GM21367 (cell line): ENCODE data around the gene GLP1R.

Source experiments
- ATAC-seq: cut with Tn5 transposase; IDR thresholded peaks from one replicate; pipeline ENCODE4 v1.9.1; 2021; ENCODE audit not compliant: unreplicated experiment

Gene GLP1R

GRCh38 chr6:39043776-39044175 is 4.8 kb upstream of the GLP1R start:
- ATAC-seq = no peak

GRCh38 chr6:39044181-39044580 is 4.4 kb upstream of the GLP1R start:
- no peak for ATAC-seq

DNA sequence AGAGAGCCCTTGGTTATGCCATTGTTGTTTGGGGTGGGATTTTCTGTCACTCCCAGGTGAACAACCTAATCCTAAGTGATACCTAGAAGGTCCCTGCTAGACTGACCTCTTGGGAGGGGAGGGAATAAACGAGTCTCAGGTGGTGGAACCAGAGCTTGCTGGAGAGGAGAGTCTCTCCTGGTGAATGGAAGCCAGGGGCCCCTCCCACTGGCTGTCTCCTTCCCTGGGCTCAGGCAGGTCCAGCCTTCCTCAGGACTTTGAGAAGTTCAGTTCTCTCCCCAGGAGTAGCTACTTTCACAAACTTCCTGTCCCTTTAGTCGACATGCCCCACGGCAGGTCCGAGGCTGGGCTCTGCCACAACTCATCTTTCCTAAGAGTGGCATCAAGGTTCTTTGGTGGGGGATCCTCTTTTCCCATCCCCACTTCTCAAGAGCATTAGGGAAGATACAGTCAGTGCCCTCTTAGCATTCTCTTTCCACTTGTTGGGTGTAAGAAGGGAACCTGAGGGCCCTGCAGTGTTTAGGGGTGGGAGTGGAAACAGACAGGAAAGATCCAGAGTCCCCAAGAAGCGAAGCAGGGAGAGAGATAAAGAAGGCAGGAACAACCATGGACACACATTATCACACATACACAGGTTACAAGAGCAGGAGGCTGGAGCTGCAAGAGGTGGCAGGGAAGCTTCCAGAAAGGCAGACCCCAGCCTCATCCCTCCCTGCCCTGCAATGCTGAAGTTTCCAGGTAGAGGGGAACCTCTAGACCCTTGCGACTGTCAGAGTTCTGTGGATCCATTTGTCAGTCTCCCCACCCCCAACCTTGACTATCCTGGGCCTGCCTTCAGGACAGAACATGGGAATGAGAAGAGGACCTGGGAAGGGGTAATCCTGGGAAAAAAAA is 900 bp upstream of the GLP1R start:
- no peak for ATAC-seq

GRCh38 chr6:39049575-39050283 is 1.1 kb downstream of the GLP1R start:
- ATAC-seq = no peak

- ATAC-seq = no peak
Measured at GRCh38 chr6:39050453-39051112, 2.0 kb downstream of the GLP1R start.

GRCh38 chr6:39051399-39052122 is 3.0 kb downstream of the GLP1R start:
- ATAC-seq = no peak

DNA sequence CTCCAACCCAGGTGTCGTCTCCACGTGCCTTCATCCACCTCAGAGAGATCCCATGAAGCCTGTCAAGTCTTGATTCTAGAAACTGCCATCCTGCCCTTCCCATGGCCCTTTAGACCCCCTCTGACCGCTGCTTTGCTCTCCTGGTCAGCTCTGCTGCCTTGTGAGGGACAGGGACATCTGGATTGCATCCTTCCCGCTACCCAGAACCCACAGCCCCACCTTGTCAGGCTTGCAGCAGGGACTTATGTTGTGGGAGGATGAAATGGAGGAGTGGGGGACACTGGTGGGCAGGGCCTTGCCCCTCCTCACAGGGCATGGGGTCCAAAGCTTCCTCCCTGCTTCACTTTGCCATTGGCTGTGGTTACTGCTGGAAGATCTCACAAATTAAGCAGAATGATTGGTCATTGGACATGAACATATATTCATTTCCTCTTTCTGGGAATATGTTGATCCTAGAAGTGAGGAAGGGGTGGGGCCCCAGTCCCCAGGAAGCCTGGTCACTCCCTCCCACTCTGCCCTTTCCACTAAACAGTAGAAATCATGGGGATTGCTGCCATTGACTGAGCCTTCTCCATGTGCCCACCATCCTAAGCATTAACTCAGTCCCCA is 4.5 kb downstream of the GLP1R start:
- no peak for ATAC-seq

- no peak for ATAC-seq
Measured at GRCh38 chr6:39053854-39054576, 5.4 kb downstream of the GLP1R start.

- no peak for ATAC-seq
Measured at GRCh38 chr6:39054577-39055142, 6.1 kb downstream of the GLP1R start.

GRCh38 chr6:39055661-39056060 is 7.1 kb downstream of the GLP1R start:
- no peak for ATAC-seq

GRCh38 chr6:39056191-39056590 is 7.6 kb downstream of the GLP1R start:
- ATAC-seq = no peak

DNA sequence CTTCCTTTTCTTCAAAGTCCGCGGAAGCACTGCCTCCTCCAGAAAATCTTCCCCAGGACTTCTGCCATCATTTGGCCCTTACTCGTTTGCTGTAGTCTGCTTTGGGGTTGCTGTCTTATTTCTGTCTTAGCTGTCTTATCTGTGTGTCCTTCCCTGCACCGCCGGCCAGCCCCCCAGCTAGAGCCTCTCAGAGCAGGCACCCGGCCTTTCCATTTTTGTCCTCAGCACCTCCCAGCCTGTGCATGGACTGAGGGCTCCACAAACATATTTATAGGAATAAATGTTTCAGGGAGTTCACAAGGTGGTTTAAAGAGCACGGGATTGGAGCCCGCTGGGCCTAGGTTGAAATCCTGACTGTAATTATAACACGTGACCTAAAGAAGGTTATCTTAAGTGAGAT is 8.1 kb downstream of the GLP1R start:
- ATAC-seq = no peak

GRCh38 chr6:39057251-39058155 is 8.9 kb downstream of the GLP1R start:
- no peak for ATAC-seq

DNA sequence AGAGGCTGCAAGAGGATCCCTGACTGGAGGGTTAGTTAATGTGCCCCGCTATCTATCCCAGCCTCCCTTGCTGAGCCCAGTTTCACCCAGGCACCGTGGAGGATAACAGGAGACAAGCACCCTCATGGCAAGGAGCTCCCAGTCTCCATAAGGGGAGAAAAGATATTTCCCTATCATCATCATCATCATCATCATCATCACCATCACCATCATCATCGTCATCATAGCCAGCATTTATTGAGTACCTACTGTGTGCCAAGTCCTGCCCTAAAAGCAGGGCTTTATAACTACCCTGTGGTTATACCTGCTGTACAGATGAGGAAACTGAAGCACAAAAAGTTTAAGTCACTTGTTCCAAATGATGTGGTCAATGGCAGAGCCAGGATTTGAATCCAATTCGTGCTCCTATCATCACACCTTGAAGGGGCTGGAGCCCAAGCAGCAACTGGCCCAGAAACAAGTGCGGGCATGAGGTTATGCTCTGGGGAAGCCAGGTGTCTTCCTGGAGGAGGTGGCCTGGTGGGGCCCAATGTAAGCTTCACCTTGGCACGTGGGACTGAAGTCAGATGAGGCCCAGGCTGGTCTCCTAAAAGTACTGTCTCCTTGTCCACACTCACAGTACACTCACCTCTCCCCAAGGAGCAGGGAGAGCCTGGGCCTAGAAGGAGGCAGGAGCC is 10.0 kb downstream of the GLP1R start:
- ATAC-seq = no peak

DNA sequence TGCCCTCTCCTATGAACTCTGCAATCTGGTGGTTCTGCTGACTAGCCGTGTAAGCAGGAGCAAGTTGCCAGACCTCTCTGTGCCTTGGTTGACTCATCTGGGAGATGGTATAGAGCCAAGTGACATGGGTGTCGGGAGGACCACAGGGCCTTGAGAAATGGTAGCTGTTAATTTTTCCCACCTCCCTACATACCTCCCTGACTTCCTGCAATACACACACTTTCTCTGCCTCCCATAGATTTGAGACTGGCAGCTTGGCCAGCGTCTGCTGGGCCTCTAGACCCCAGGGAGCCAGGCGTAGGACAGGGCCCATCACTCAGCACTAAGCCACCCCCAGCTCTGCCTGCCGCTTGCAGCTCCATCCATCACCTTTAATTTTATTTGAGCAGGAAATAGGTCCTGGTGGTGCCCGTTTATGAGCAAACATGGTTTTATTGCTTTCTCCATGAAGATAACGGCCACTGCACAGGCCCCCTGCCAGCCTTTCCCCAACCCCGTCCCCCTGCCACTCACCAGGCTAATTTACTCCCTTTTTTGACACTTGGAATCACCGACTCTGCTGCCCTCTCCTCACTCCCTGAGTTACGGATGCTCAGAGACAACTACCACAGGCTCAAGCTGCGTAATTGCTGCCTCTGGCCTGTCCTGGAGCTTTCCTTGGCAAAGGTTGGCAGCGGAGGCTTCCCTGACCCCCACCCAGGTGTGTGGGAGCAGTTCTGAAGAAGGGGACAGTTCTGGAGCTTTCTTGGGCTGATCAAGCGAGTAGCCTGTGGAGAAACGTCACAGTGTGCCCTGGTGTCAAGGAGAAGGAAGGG is 11.1 kb downstream of the GLP1R start:
- ATAC-seq = no peak

GRCh38 chr6:39060467-39061160 is 12.0 kb downstream of the GLP1R start:
- ATAC-seq = no peak

DNA sequence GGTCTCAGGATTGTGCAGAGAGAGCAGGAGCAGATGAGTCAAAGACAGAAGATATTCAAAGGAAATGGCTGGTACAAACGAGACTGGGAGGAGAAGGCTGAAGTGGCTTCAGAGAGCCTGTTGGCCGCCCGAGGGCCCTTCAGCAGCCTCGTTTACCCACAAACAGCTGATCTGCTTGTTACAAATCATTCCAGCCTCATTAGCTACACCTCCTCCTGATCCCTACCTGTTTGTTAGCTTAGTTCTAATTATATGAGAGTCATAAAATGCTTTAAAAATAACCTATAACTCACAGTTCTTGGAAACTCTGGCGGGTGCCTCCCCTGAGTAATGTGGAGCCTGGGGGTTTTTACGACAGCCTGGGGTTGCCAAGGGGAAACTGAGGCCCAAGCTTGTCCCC is 12.6 kb downstream of the GLP1R start:
- no peak for ATAC-seq
